Naive thymus-derived CD4-positive, alpha-beta T cell (primary cell): ENCODE results near the gene CLNK. TPM values are rescaled to one million over a fixed set of nuclear protein-coding genes. Genes with fewer than 3 reads are reported as not detected.

Experiments
- ATAC-seq: fragments of 150-1000 bp; cut with Tn5 transposase; 2 replicates; pipeline ENCODE4 v1.10.0; 2021; ENCODE audit warnings: mild to moderate bottlenecking, moderate library complexity
- CTCF ChIA-PET: fragments of 350-600 bp; sonication (Branson Sonifier 250); formaldehyde crosslinking; loops from one replicate; lab custom pipeline; 2021; ENCODE audit warnings: antibody characterized with exemption; lab: Charles Lee
- POLR2A ChIA-PET: fragments of 350-600 bp; sonication (Branson Sonifier 250); formaldehyde crosslinking; loops from one replicate; lab custom pipeline; 2021; ENCODE audit warnings: antibody characterized with exemption, inconsistent platforms; lab: Charles Lee
- DNase-seq, 9 donors: peaks; one replicate each; pipeline versions ENCODE4 v3.0.0 to v3.0.0-alpha.2; 2020 to 2022; ENCODE audit warnings: mixed read lengths in 1 of 9
- H3K27ac ChIP-seq: one replicate; pipeline ENCODE4 v1.7.0; 2013; ENCODE audit warnings: mild to moderate bottlenecking, low read depth, low read length, moderate library complexity
- H3K27me3 ChIP-seq, 2 donors: one replicate each; pipeline ENCODE4 v1.7.0; 2013; ENCODE audit warnings: low read length in 2 of 2, mild to moderate bottlenecking in 2 of 2, moderate library complexity in 2 of 2; ENCODE audit not compliant: control insufficient read depth in 2 of 2, insufficient read depth in 2 of 2
- H3K36me3 ChIP-seq, 3 experiments: 1 replicate in 2 of 3; 2 replicates in 1 of 3; pipeline ENCODE4 v1.7.0; 2013; ENCODE audit warnings: low read length in 3 of 3, mild to moderate bottlenecking in 3 of 3, moderate library complexity in 1 of 3; ENCODE audit not compliant: insufficient read depth in 3 of 3, control insufficient read depth in 2 of 3
- H3K4me1 ChIP-seq, 2 donors: one replicate each; pipeline ENCODE4 v1.7.0; 2013; ENCODE audit warnings: low read length in 2 of 2, mild to moderate bottlenecking in 2 of 2, moderate library complexity in 1 of 2; ENCODE audit not compliant: control insufficient read depth in 2 of 2, insufficient read depth in 2 of 2
- H3K4me3 ChIP-seq: 2 replicates; pipeline ENCODE4 v1.7.0; 2013; ENCODE audit warnings: mild to moderate bottlenecking, low read length
- H3K9me3 ChIP-seq, 3 experiments: 1 replicate in 2 of 3; 2 replicates in 1 of 3; pipeline ENCODE4 v1.7.0; 2013; ENCODE audit warnings: low read length in 3 of 3; ENCODE audit not compliant: control insufficient read depth in 2 of 3
- H3K27ac Mint-ChIP-seq, 9 donors: one replicate each; pipeline ENCODE4 v1.8.0; 2020 to 2022; ENCODE audit warnings: mixed read lengths in 9 of 9, mild to moderate bottlenecking in 8 of 9, moderate library complexity in 5 of 9, inconsistent platforms in 2 of 9
- H3K27me3 Mint-ChIP-seq, 5 donors: one replicate each; pipeline ENCODE4 v1.8.0; 2021 to 2022; ENCODE audit warnings: mixed read lengths in 5 of 5, mild to moderate bottlenecking in 1 of 5
- H3K36me3 Mint-ChIP-seq, 5 donors: one replicate each; pipeline ENCODE4 v1.8.0; 2020 to 2022; ENCODE audit warnings: mixed read lengths in 5 of 5, mild to moderate bottlenecking in 3 of 5, inconsistent platforms in 1 of 5
- H3K4me1 Mint-ChIP-seq, 7 donors: one replicate each; pipeline ENCODE4 v1.8.0; 2020 to 2022; ENCODE audit warnings: mixed read lengths in 7 of 7, mild to moderate bottlenecking in 3 of 7, inconsistent platforms in 1 of 7
- H3K4me3 Mint-ChIP-seq, 10 donors: one replicate each; pipeline ENCODE4 v1.8.0; 2020 to 2022; ENCODE audit warnings: mild to moderate bottlenecking in 10 of 10, mixed read lengths in 10 of 10, moderate library complexity in 6 of 10, inconsistent platforms in 2 of 10
- H3K9me3 Mint-ChIP-seq, 11 donors: one replicate each; pipeline ENCODE4 v1.8.0; 2020 to 2022; ENCODE audit warnings: mixed read lengths in 11 of 11, mild to moderate bottlenecking in 4 of 11, inconsistent platforms in 1 of 11, moderate library complexity in 1 of 11
- intact Hi-C, 2 donors: fragments of 100-400 bp; cut with micrococcal nuclease; formaldehyde crosslinking; loops; one replicate each; pipeline ENCODE4 v1.15.1; 2023
- polyA plus RNA-seq, 2 donors: library from polyadenylated mRNA; unstranded; fragments of 300-500 nt; fragmentation: Illumina TruSeq; gene quantifications; one replicate each; pipeline ENCODE4 v1.2.3, GENCODE V29; 2021
- total RNA-seq, 6 experiments: library from RNA in 5 of 6; stranded (reverse) in 5 of 6; gene quantifications; 1 replicate in 5 of 6; 2 replicates in 1 of 6; pipeline ENCODE4 v1.2.3 and lab custom pipeline; 2021 to 2026

The CLNK gene
- total and polyA plus RNA-seq, 7 experiments from 2014 or later = 0.13 to 0.66 (median 0.22) TPM; not detected in 4

- peaks cover 5 to 50% (median 19%) of the 10 kb centered on the region in 11 donors for H3K9me3 Mint-ChIP-seq
- no peaks in the 10 kb centered on the region for H3K27me3 ChIP-seq
- H3K27ac Mint-ChIP-seq = peak overlapping the region in 3 of 9 donors; percentile 12 to 42 (median 19)
- no peak for DNase-seq
- CTCF ChIA-PET = no interaction called here
- peaks cover 44 to 64% (median 62%) of the 10 kb centered on the region in 5 donors for H3K36me3 Mint-ChIP-seq
- no peak for ATAC-seq
- no peak overlapping the region for H3K27ac ChIP-seq
- intact Hi-C loops = loop anchor here in 1 of 2 donors (10.0 kb wide), 1 partner anchor 849 kb away; no protein-coding TSS in a partner anchor
- peak overlapping the region in 5 of 10 donors; percentile 4 to 76 (median 35) for H3K4me3 Mint-ChIP-seq
- peaks cover 7 to 48% (median 33%) of the 10 kb centered on the region in 7 donors for H3K4me1 Mint-ChIP-seq
- H3K36me3 ChIP-seq = peaks cover 0 to 43% (median 13%) of the 10 kb centered on the region in 3 experiments
- no peak overlapping the region for H3K4me3 ChIP-seq
- H3K4me1 ChIP-seq = peaks cover 4 to 15% of the 10 kb centered on the region in 2 donors
- peaks cover 0 to 15% (median 8%) of the 10 kb centered on the region in 3 experiments for H3K9me3 ChIP-seq
- POLR2A ChIA-PET = no interaction called here
- H3K27me3 Mint-ChIP-seq = peaks cover 0 to 4% (median 0%) of the 10 kb centered on the region in 5 donors
Observed at GRCh38 chr4:10454121-10454520, 230.4 kb downstream of the CLNK start.

- Mint-ChIP-seq H3K4me3 (no peak overlapping the region), H3K4me1 (peaks cover 4 to 19% (median 8%) of the 10 kb centered on the region in 7 donors), H3K36me3 (peaks cover 57 to 97% (median 91%) of the 10 kb centered on the region in 5 donors), H3K27me3 (no peaks in the 10 kb centered on the region), H3K9me3 (peaks cover 14 to 98% (median 51%) of the 10 kb centered on the region in 11 donors), H3K27ac (no peak overlapping the region)
- ChIA-PET POLR2A (no interaction called here), CTCF (no interaction called here)
- Histone ChIP-seq H3K4me1 (no peaks in the 10 kb centered on the region), H3K4me3 (no peak overlapping the region), H3K27ac (no peak overlapping the region), H3K9me3 (peaks cover 3 to 51% (median 8%) of the 10 kb centered on the region in 3 experiments), H3K36me3 (peaks cover 11 to 56% (median 19%) of the 10 kb centered on the region in 3 experiments), H3K27me3 (no peaks in the 10 kb centered on the region)
- ATAC-seq = no peak
- no peak for DNase-seq
- intact Hi-C loops = no loop called here
Observed at GRCh38 chr4:10448991-10449390, 235.6 kb downstream of the CLNK start.

- Mint-ChIP-seq H3K27me3 (no peaks in the 10 kb centered on the region), H3K9me3 (peaks cover 16 to 93% (median 52%) of the 10 kb centered on the region in 11 donors), H3K27ac (no peak overlapping the region), H3K4me3 (no peak overlapping the region), H3K4me1 (peaks cover 0 to 9% (median under 1%) of the 10 kb centered on the region in 7 donors), H3K36me3 (peaks cover 36 to 73% (median 68%) of the 10 kb centered on the region in 5 donors)
- CTCF ChIA-PET = no interaction called here
- Histone ChIP-seq H3K27me3 (no peaks in the 10 kb centered on the region), H3K36me3 (peaks cover 7 to 26% (median 11%) of the 10 kb centered on the region in 3 experiments), H3K4me1 (no peaks in the 10 kb centered on the region), H3K9me3 (peaks cover 6 to 60% (median 8%) of the 10 kb centered on the region in 3 experiments), H3K27ac (no peak overlapping the region), H3K4me3 (no peak overlapping the region)
- POLR2A ChIA-PET = interaction anchor here (0.8 kb wide), 1 partner anchor 325 kb away, joined by 3 read pairs; no protein-coding TSS in a partner anchor
- no peak for DNase-seq
- ATAC-seq = no peak
- intact Hi-C loops = no loop called here
Observed at GRCh38 chr4:10442976-10443375, 241.6 kb downstream of the CLNK start.

- H3K36me3 Mint-ChIP-seq = peaks cover 26 to 62% (median 56%) of the 10 kb centered on the region in 5 donors
- no peak overlapping the region for H3K4me3 ChIP-seq
- no peaks in the 10 kb centered on the region for H3K4me1 ChIP-seq
- DNase-seq = no peak
- ChIA-PET CTCF (no interaction called here), POLR2A (interaction anchor here (0.7 kb wide), 2 partner anchors 14 to 291 kb away, joined by 3 read pairs; no protein-coding TSS in a partner anchor)
- no peak overlapping the region for H3K4me3 Mint-ChIP-seq
- H3K27ac Mint-ChIP-seq = no peak overlapping the region
- H3K36me3 ChIP-seq = peaks cover 7 to 17% (median 11%) of the 10 kb centered on the region in 3 experiments
- peaks cover 6 to 48% (median 8%) of the 10 kb centered on the region in 3 experiments for H3K9me3 ChIP-seq
- H3K27me3 Mint-ChIP-seq = no peaks in the 10 kb centered on the region
- H3K4me1 Mint-ChIP-seq = peaks cover 0 to 6% (median 0%) of the 10 kb centered on the region in 7 donors
- intact Hi-C loops = no loop called here
- no peak for ATAC-seq
- H3K9me3 Mint-ChIP-seq = peaks cover 10 to 78% (median 46%) of the 10 kb centered on the region in 11 donors
- no peaks in the 10 kb centered on the region for H3K27me3 ChIP-seq
- no peak overlapping the region for H3K27ac ChIP-seq
Observed at GRCh38 chr4:10441512-10441911, 243.1 kb downstream of the CLNK start.

- intact Hi-C loops = no loop called here
- Histone ChIP-seq H3K27me3 (no peaks in the 10 kb centered on the region), H3K27ac (no peak overlapping the region), H3K4me3 (no peak overlapping the region), H3K36me3 (no peaks in the 10 kb centered on the region), H3K9me3 (peaks cover 4 to 33% (median 6%) of the 10 kb centered on the region in 3 experiments), H3K4me1 (no peaks in the 10 kb centered on the region)
- CTCF ChIA-PET = interaction anchor here (0.5 kb wide), 1 partner anchor 80 kb away, joined by 5 read pairs; no protein-coding TSS in a partner anchor
- peaks cover 0 to 6% (median 0%) of the 10 kb centered on the region in 7 donors for H3K4me1 Mint-ChIP-seq
- ATAC-seq = no peak
- DNase-seq = no peak
- POLR2A ChIA-PET = no interaction called here
- no peaks in the 10 kb centered on the region for H3K27me3 Mint-ChIP-seq
- no peak overlapping the region for H3K4me3 Mint-ChIP-seq
- H3K9me3 Mint-ChIP-seq = peaks cover 10 to 52% (median 29%) of the 10 kb centered on the region in 11 donors
- H3K36me3 Mint-ChIP-seq = peaks cover 16 to 42% (median 33%) of the 10 kb centered on the region in 5 donors
- peak overlapping the region in 1 of 9 donors; percentile 10 for H3K27ac Mint-ChIP-seq
Observed at GRCh38 chr4:10438924-10439323, 245.6 kb downstream of the CLNK start.

- H3K9me3 ChIP-seq = peaks cover 0 to 21% (median 0%) of the 10 kb centered on the region in 3 experiments
- Mint-ChIP-seq H3K36me3 (peaks cover 15 to 38% (median 26%) of the 10 kb centered on the region in 5 donors), H3K27ac (no peak overlapping the region), H3K4me3 (no peak overlapping the region), H3K27me3 (no peaks in the 10 kb centered on the region), H3K4me1 (peaks cover 0 to 6% (median 0%) of the 10 kb centered on the region in 7 donors), H3K9me3 (peaks cover 6 to 40% (median 17%) of the 10 kb centered on the region in 11 donors)
- H3K4me3 ChIP-seq = no peak overlapping the region
- H3K4me1 ChIP-seq = no peaks in the 10 kb centered on the region
- no peak for ATAC-seq
- intact Hi-C loops = no loop called here
- POLR2A ChIA-PET = no interaction called here
- no peaks in the 10 kb centered on the region for H3K36me3 ChIP-seq
- CTCF ChIA-PET = no interaction called here
- no peaks in the 10 kb centered on the region for H3K27me3 ChIP-seq
- no peak for DNase-seq
- no peak overlapping the region for H3K27ac ChIP-seq
Observed at GRCh38 chr4:10437735-10438134, 246.8 kb downstream of the CLNK start.
